H9 (cell line): ENCODE results near the gene DOK6. TPM values are rescaled to one million over a fixed set of nuclear protein-coding genes. Genes with fewer than 3 reads are reported as not detected.

Experiments
- DNase-seq: peaks from one replicate; pipeline ENCODE4 v3.0.0-alpha.2; 2017
- H2AFZ ChIP-seq: one replicate; pipeline ENCODE4 v1.6.1; 2013; ENCODE audit warnings: mild to moderate bottlenecking, low read length, control low read depth, moderate library complexity
- H2AK5ac ChIP-seq: 2 replicates; pipeline ENCODE4 v1.6.1; 2013; ENCODE audit warnings: low read length, control low read depth, mixed read lengths; ENCODE audit not compliant: insufficient read length
- H2BK120ac ChIP-seq: one replicate; pipeline ENCODE4 v1.6.1; 2013; ENCODE audit warnings: low read depth, mild to moderate bottlenecking, low read length, control low read depth, inconsistent platforms; ENCODE audit not compliant: poor library complexity, severe bottlenecking
- H2BK12ac ChIP-seq: 2 replicates; pipeline ENCODE4 v1.6.1; 2013; ENCODE audit warnings: low read length, control low read depth, mixed read lengths, low read depth; ENCODE audit not compliant: insufficient read length
- H2BK15ac ChIP-seq: 2 replicates; pipeline ENCODE4 v1.6.1; 2013; ENCODE audit warnings: low read depth, low read length, control low read depth
- H2BK20ac ChIP-seq: one replicate; pipeline ENCODE4 v1.6.1; 2013; ENCODE audit warnings: low read depth, mild to moderate bottlenecking, low read length, control low read depth, inconsistent platforms; ENCODE audit not compliant: poor library complexity, severe bottlenecking
- H2BK5ac ChIP-seq: 2 replicates; pipeline ENCODE4 v1.6.1; 2013; ENCODE audit warnings: low read length, control low read depth, mixed read lengths; ENCODE audit not compliant: insufficient read length
- H3K14ac ChIP-seq: 2 replicates; pipeline ENCODE4 v1.6.1; 2013; ENCODE audit warnings: low read length, control low read depth; ENCODE audit not compliant: insufficient read depth
- H3K18ac ChIP-seq: 2 replicates; pipeline ENCODE4 v1.6.1; 2013; ENCODE audit warnings: low read depth, mild to moderate bottlenecking, mixed read lengths, low read length, control low read depth; ENCODE audit not compliant: insufficient read length
- H3K23ac ChIP-seq: 2 replicates; pipeline ENCODE4 v1.6.1; 2013; ENCODE audit warnings: low read length, control low read depth, mixed read lengths, low read depth; ENCODE audit not compliant: insufficient read length
- H3K23me2 ChIP-seq: 2 replicates; pipeline ENCODE4 v1.6.1; 2013; ENCODE audit warnings: low read depth, mild to moderate bottlenecking, mixed read lengths, low read length, control low read depth; ENCODE audit not compliant: insufficient read length, poor library complexity, severe bottlenecking
- H3K27ac ChIP-seq: 2 replicates; pipeline ENCODE4 v1.5.1; 2013; ENCODE audit warnings: low read length, control low read depth, mixed read lengths, low read depth; ENCODE audit not compliant: insufficient read length
- H3K27me3 ChIP-seq: 2 replicates; pipeline ENCODE4 v1.6.1; 2013; ENCODE audit warnings: low read length, control low read depth, inconsistent platforms; ENCODE audit not compliant: insufficient read depth
- H3K4ac ChIP-seq: 2 replicates; pipeline ENCODE4 v1.6.1; 2013; ENCODE audit warnings: low read depth, mild to moderate bottlenecking, control low read depth, inconsistent platforms, low read length, moderate library complexity
- H3K4me1 ChIP-seq: 2 replicates; pipeline ENCODE4 v1.6.1; 2013; ENCODE audit warnings: low read length, control low read depth, inconsistent platforms; ENCODE audit not compliant: insufficient read depth
- H3K4me2 ChIP-seq: 2 replicates; pipeline ENCODE4 v1.6.1; 2013; ENCODE audit warnings: low read length, control low read depth, mixed read lengths; ENCODE audit not compliant: insufficient read length, insufficient read depth
- H3K56ac ChIP-seq: 2 replicates; pipeline ENCODE4 v1.6.1; 2013; ENCODE audit warnings: low read depth, mild to moderate bottlenecking, mixed read lengths, low read length, control low read depth; ENCODE audit not compliant: insufficient read length
- H3K79me1 ChIP-seq: 2 replicates; pipeline ENCODE4 v1.6.1; 2013; ENCODE audit warnings: low read depth, mild to moderate bottlenecking, moderate library complexity, low read length, control low read depth, inconsistent platforms; ENCODE audit not compliant: insufficient read depth, poor library complexity, severe bottlenecking
- H3K79me2 ChIP-seq: 2 replicates; pipeline ENCODE4 v1.6.1; 2013; ENCODE audit warnings: low read length, control low read depth, inconsistent platforms; ENCODE audit not compliant: insufficient read depth
- H3K9ac ChIP-seq: 2 replicates; pipeline ENCODE4 v1.6.1; 2013; ENCODE audit warnings: low read length, control low read depth, mixed read lengths; ENCODE audit not compliant: insufficient read length; ENCODE audit errors: extremely low read depth
- H3K9me3 ChIP-seq: one replicate; pipeline ENCODE4 v1.6.1; 2013; ENCODE audit warnings: low read depth, low read length, inconsistent platforms; ENCODE audit not compliant: control insufficient read depth
- H3T11ph ChIP-seq: one replicate; pipeline ENCODE4 v1.6.1; 2013; ENCODE audit warnings: mild to moderate bottlenecking, low read length, control low read depth, inconsistent platforms
- H4K20me1 ChIP-seq: one replicate; pipeline ENCODE4 v1.6.1; 2013; ENCODE audit not compliant: control insufficient read depth, insufficient read length, insufficient read depth
- H4K5ac ChIP-seq: 2 replicates; pipeline ENCODE4 v1.6.1; 2013; ENCODE audit warnings: low read depth, mild to moderate bottlenecking, mixed read lengths, low read length, control low read depth; ENCODE audit not compliant: insufficient read length
- H4K8ac ChIP-seq: replicated peaks from 2 replicates; pipeline ENCODE4 v1.6.1; 2013; ENCODE audit warnings: low read length, control low read depth, mixed read lengths, low read depth; ENCODE audit not compliant: insufficient read length
- H4K91ac ChIP-seq: 2 replicates; pipeline ENCODE4 v1.6.1; 2013; ENCODE audit warnings: low read depth, mild to moderate bottlenecking, moderate library complexity, mixed read lengths, low read length, control low read depth; ENCODE audit not compliant: insufficient read length
- H3K27ac Mint-ChIP-seq, 3 experiments: 2 replicates in 2 of 3; 3 replicates in 1 of 3; pipeline ENCODE4 v1.8.0; 2020 to 2021; ENCODE audit warnings: mixed read lengths in 3 of 3, mild to moderate bottlenecking in 1 of 3, moderate library complexity in 1 of 3
- H3K27me3 Mint-ChIP-seq: 2 replicates; pipeline ENCODE4 v1.8.0; 2021; ENCODE audit warnings: low read depth, mild to moderate bottlenecking, moderate library complexity, mixed read lengths
- H3K36me3 Mint-ChIP-seq, 3 experiments: 2 replicates in 2 of 3; 3 replicates in 1 of 3; pipeline ENCODE4 v1.8.0; 2020 to 2021; ENCODE audit warnings: low read depth in 3 of 3, mixed read lengths in 3 of 3; ENCODE audit not compliant: insufficient read depth in 1 of 3
- H3K4me1 Mint-ChIP-seq, 2 experiments: 2 replicates each; pipeline ENCODE4 v1.8.0; 2020; ENCODE audit warnings: mixed read lengths in 2 of 2
- H3K4me3 Mint-ChIP-seq, 2 experiments: 2 replicates in 1 of 2; 3 replicates in 1 of 2; pipeline ENCODE4 v1.8.0; 2020 to 2021; ENCODE audit warnings: mild to moderate bottlenecking in 2 of 2, mixed read lengths in 2 of 2, moderate library complexity in 1 of 2
- H3K9me3 Mint-ChIP-seq, 2 experiments: 2 replicates in 1 of 2; 3 replicates in 1 of 2; pipeline ENCODE4 v1.8.0; 2020; ENCODE audit warnings: mild to moderate bottlenecking in 2 of 2, mixed read lengths in 2 of 2, moderate library complexity in 1 of 2
- WGBS: extraction: QIAGEN DNeasy Blood & Tissue Kit; methylation state at CpG from one replicate; pipeline ENCODE4 v1.1.7; 2013; ENCODE audit warnings: missing lambda C conversion rate, low lambda C conversion rate, mixed read lengths; ENCODE audit not compliant: insufficient read length; ENCODE audit errors: extremely low coverage; 5-methylcytosine and 5-hydroxymethylcytosine counted together
- total RNA-seq: library from RNA; stranded (reverse); gene quantifications from 2 replicates; pipeline ENCODE4 v1.2.1, GENCODE V29; 2021
- TF ChIP-seq, protein P1 (sequence below): fragments of 200-600 bp; sonication (generic); conservative IDR thresholded peaks from 3 replicates; pipeline ENCODE4 v1.8.0; 2021; ENCODE audit warnings: antibody characterized with exemption, mild to moderate bottlenecking

DOK6 gene
- total RNA-seq, 1 experiment from 2014 or later, result 0.20 TPM

DNA sequence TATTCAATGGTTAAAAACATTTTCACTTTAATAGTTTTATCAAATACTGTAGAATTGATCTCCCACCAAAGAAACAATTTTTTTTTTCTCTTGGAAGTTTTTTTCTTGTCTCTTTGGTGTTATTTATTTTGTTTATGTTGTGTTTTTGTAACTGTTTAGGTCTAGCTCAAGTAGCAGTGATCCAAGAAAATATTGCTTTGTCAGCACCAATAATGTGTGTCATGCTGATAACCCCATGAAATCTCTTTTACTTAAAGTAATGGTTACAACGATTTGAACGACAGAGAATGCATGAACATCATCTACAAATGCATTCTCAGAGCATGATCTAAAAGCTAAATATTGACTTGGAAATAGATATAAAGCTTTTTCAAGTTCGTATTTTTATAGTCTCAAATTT, 122.9 kb downstream of the DOK6 start:
- H2BK12ac ChIP-seq, result no peak overlapping the region
- H3K23me2 ChIP-seq, result no peaks in the 10 kb centered on the region
- no peak overlapping the region for H2BK20ac ChIP-seq
- H4K20me1 ChIP-seq, result no peaks in the 10 kb centered on the region
- no peaks in the 10 kb centered on the region for H3K27me3 Mint-ChIP-seq
- H3K9me3 Mint-ChIP-seq, result no peaks in the 10 kb centered on the region
- H3K4ac ChIP-seq, result no peak overlapping the region
- no peaks in the 10 kb centered on the region; a peak in 1 of 7 replicates for H3K36me3 Mint-ChIP-seq
- no peaks in the 10 kb centered on the region for H3K27me3 ChIP-seq
- H3K9ac ChIP-seq, result no peak overlapping the region
- TF ChIP-seq, protein P1, sequence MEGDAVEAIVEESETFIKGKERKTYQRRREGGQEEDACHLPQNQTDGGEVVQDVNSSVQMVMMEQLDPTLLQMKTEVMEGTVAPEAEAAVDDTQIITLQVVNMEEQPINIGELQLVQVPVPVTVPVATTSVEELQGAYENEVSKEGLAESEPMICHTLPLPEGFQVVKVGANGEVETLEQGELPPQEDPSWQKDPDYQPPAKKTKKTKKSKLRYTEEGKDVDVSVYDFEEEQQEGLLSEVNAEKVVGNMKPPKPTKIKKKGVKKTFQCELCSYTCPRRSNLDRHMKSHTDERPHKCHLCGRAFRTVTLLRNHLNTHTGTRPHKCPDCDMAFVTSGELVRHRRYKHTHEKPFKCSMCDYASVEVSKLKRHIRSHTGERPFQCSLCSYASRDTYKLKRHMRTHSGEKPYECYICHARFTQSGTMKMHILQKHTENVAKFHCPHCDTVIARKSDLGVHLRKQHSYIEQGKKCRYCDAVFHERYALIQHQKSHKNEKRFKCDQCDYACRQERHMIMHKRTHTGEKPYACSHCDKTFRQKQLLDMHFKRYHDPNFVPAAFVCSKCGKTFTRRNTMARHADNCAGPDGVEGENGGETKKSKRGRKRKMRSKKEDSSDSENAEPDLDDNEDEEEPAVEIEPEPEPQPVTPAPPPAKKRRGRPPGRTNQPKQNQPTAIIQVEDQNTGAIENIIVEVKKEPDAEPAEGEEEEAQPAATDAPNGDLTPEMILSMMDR, result no peak
- no peaks in the 10 kb centered on the region for H3K4me1 ChIP-seq
- peaks cover 4 to 10% of the 10 kb centered on the region in 2 experiments; a peak in 3 of 4 replicates for H3K4me1 Mint-ChIP-seq
- H2AFZ ChIP-seq, result no peak overlapping the region
- no peak overlapping the region for H3K27ac Mint-ChIP-seq
- no peak for DNase-seq
- no peaks in the 10 kb centered on the region for H3K79me2 ChIP-seq
- no peak overlapping the region for H4K8ac ChIP-seq
- no peak overlapping the region for H2BK5ac ChIP-seq
- H2BK120ac ChIP-seq, result no peak overlapping the region
- no CpG with 5 or more reads among the region's 3 CpGs for whole genome bisulfite sequencing
- no peaks in the 10 kb centered on the region for H3K79me1 ChIP-seq
- no peak overlapping the region for H4K91ac ChIP-seq
- no peak overlapping the region for H3K18ac ChIP-seq
- H3K27ac ChIP-seq, result no peak overlapping the region
- H3K4me2 ChIP-seq, result no peak overlapping the region
- no peak overlapping the region for H2BK15ac ChIP-seq
- H3K9me3 ChIP-seq, result no peaks in the 10 kb centered on the region
- no peak overlapping the region for H4K5ac ChIP-seq
- no peak overlapping the region for H3T11ph ChIP-seq
- H3K4me3 Mint-ChIP-seq, result no peak overlapping the region
- no peak overlapping the region for H3K14ac ChIP-seq
- no peak overlapping the region for H3K23ac ChIP-seq
- no peak overlapping the region for H2AK5ac ChIP-seq
- no peak overlapping the region for H3K56ac ChIP-seq
